ENCODE results near the gene CACNA1H.
"Not testable (repeated sequence)": the region's sequence is repeated elsewhere in the genome, so short reads cannot be mapped to it uniquely, and the experiment has no call there.

The CACNA1H gene

GRCh38 chr16:1182950-1183907, 30.3 kb downstream of the CACNA1H start:
- H3K4me3 ChIP-seq (replicated peaks; ENCODE audit: low read depth, low read length) = no peak overlapping the region
- no peak for DNase-seq (ENCODE audit: extremely low read depth, low read depth)
- TF ChIP-seq CTCF (IDR thresholded peaks at IDR 0.05; ENCODE audit: low read depth, low read length, missing control alignments) = no peak

- no peak overlapping the region for H3K4me3 ChIP-seq (replicated peaks; ENCODE audit: low read depth, low read length)
- TF ChIP-seq CTCF (IDR thresholded peaks at IDR 0.05; ENCODE audit: low read depth, low read length, missing control alignments) = no peak
- no peak for DNase-seq (ENCODE audit: extremely low read depth, low read depth)
These were observed 31.4 kb downstream of the CACNA1H start for GRCh38 chr16:1184156-1184868.

- no peak for TF ChIP-seq CTCF (IDR thresholded peaks at IDR 0.05; ENCODE audit: low read depth, low read length, missing control alignments)
- DNase-seq (ENCODE audit: extremely low read depth, low read depth) = no peak
- H3K4me3 ChIP-seq (replicated peaks; ENCODE audit: low read depth, low read length) = no peak overlapping the region
These were observed 32.1 kb downstream of the CACNA1H start for GRCh38 chr16:1184980-1185379.

- H3K4me3 ChIP-seq (replicated peaks; ENCODE audit: low read depth, low read length) = not testable (repeated sequence)
These were observed 32.7 kb downstream of the CACNA1H start for GRCh38 chr16:1185460-1186207.

GRCh38 chr16:1188432-1189189, 35.7 kb downstream of the CACNA1H start:
- TF ChIP-seq CTCF (IDR thresholded peaks at IDR 0.05; ENCODE audit: low read depth, low read length, missing control alignments) = no peak
- no peak overlapping the region for H3K4me3 ChIP-seq (replicated peaks; ENCODE audit: low read depth, low read length)
- no peak for DNase-seq (ENCODE audit: extremely low read depth, low read depth)

More at GRCh38 chr16:1185460-1186207, 32.7 kb downstream of the CACNA1H start:
- not testable (repeated sequence) for DNase-seq (ENCODE audit: extremely low read depth, low read depth)

GRCh38 chr16:1189455-1189854, 36.5 kb downstream of the CACNA1H start:
- TF ChIP-seq CTCF (IDR thresholded peaks at IDR 0.05; ENCODE audit: low read depth, low read length, missing control alignments) = no peak
- DNase-seq (ENCODE audit: extremely low read depth, low read depth) = no peak
- no peak overlapping the region for H3K4me3 ChIP-seq (replicated peaks; ENCODE audit: low read depth, low read length)

GRCh38 chr16:1190789-1191188, 37.9 kb downstream of the CACNA1H start:
- DNase-seq (ENCODE audit: extremely low read depth, low read depth); H3K4me3 ChIP-seq (replicated peaks; ENCODE audit: low read depth, low read length): not testable (repeated sequence)

Data from HFF-Myc (cell line).